ENCODE data around the gene ATAD3C.
"Not testable (repeated sequence)": the region's sequence is repeated elsewhere in the genome, so short reads cannot be mapped to it uniquely, and the experiment has no call there.

ATAD3C gene

GRCh38 chr1:1432274-1432950 lies 17.1 kb upstream of the ATAD3C start:
- no peak for DNase-seq

- no peak for DNase-seq
Measured at GRCh38 chr1:1432951-1433803, 16.3 kb upstream of the ATAD3C start.

GRCh38 chr1:1433804-1434130 lies 15.7 kb upstream of the ATAD3C start:
- no peak for DNase-seq

GRCh38 chr1:1434131-1434823 lies 15.2 kb upstream of the ATAD3C start:
- no peak for DNase-seq

GRCh38 chr1:1434824-1435105 lies 14.7 kb upstream of the ATAD3C start:
- no peak for DNase-seq

- DNase-seq = peak; percentile 54
Measured at GRCh38 chr1:1435106-1435903, 14.2 kb upstream of the ATAD3C start, which contains the start of gene VWA1. TSS of gene VWA1 (plus strand) at chr1:1435690. CDS start at chr1:1435749, 59 bp downstream.

GRCh38 chr1:1435911-1436629 lies 13.4 kb upstream of the ATAD3C start:
- DNase-seq = peak; percentile 18

GRCh38 chr1:1436630-1437032 lies 12.9 kb upstream of the ATAD3C start:
- no peak for DNase-seq

GRCh38 chr1:1437033-1437903 lies 12.2 kb upstream of the ATAD3C start:
- peak; percentile 31 for DNase-seq

- no peak for DNase-seq
Measured at GRCh38 chr1:1437904-1438376, 11.5 kb upstream of the ATAD3C start.

- no peak for DNase-seq
Measured at GRCh38 chr1:1438531-1439381, 10.7 kb upstream of the ATAD3C start.

GRCh38 chr1:1439546-1440261 lies 9.8 kb upstream of the ATAD3C start:
- no peak for DNase-seq

- no peak for DNase-seq
Measured at GRCh38 chr1:1440262-1441001, 9.1 kb upstream of the ATAD3C start.

- DNase-seq = no peak
Measured at GRCh38 chr1:1441002-1441888, 8.2 kb upstream of the ATAD3C start.

GRCh38 chr1:1442069-1442770 lies 7.3 kb upstream of the ATAD3C start:
- no peak for DNase-seq

GRCh38 chr1:1446631-1447030 lies 2.9 kb upstream of the ATAD3C start:
- not testable (repeated sequence) for DNase-seq

GRCh38 chr1:1450616-1451015 lies 1.1 kb downstream of the ATAD3C start:
- DNase-seq = not testable (repeated sequence)
